GM23338 (cell line): Measurements from ENCODE around the gene IRAK1. TPM values are rescaled to one million over a fixed set of nuclear protein-coding genes. Genes with fewer than 3 reads are reported as not detected.
A peak's percentile ranks its signal among the peaks of the same experiment; 100 is the strongest.

Experiments used
- ATAC-seq: fragments of 200-7000 bp; cut with Tn5 transposase; 3 replicates; pipeline ENCODE4 v1.9.1; 2020
- DNase-seq: peaks from one replicate; pipeline ENCODE4 v3.0.0-alpha.2; 2015; ENCODE audit warnings: low spot score
- H2AFZ ChIP-seq: fragments of 200-600 bp; sonication (generic); 2 replicates; pipeline ENCODE4 v1.8.0; 2016; ENCODE audit warnings: antibody characterized with exemption, mild to moderate bottlenecking, moderate library complexity
- H3F3A ChIP-seq: fragments of 200-600 bp; sonication (generic); replicated peaks from 2 replicates; pipeline ENCODE4 v1.8.0; 2017; ENCODE audit warnings: antibody characterized with exemption, mixed run types, low read depth
- H3K27ac ChIP-seq: fragments of 200-600 bp; sonication (generic); 2 replicates; pipeline ENCODE4 v1.6.1; 2016; ENCODE audit warnings: low read depth
- H3K27me3 ChIP-seq: fragments of 200-600 bp; sonication (generic); 2 replicates; pipeline ENCODE4 v1.8.0; 2016; ENCODE audit warnings: mild to moderate bottlenecking, mixed run types, moderate library complexity; ENCODE audit not compliant: insufficient read depth
- H3K36me3 ChIP-seq: fragments of 200-600 bp; sonication (generic); 2 replicates; pipeline ENCODE4 v1.8.0; 2016; ENCODE audit warnings: mild to moderate bottlenecking; ENCODE audit not compliant: insufficient read depth
- H3K4me1 ChIP-seq: fragments of 200-600 bp; sonication (generic); 2 replicates; pipeline ENCODE4 v1.8.0; 2016; ENCODE audit warnings: mild to moderate bottlenecking, moderate library complexity; ENCODE audit not compliant: insufficient read depth
- H3K4me2 ChIP-seq: fragments of 200-600 bp; sonication (generic); 2 replicates; pipeline ENCODE4 v1.7.1; 2017; ENCODE audit warnings: mixed run types
- H3K4me3 ChIP-seq: fragments of 200-600 bp; sonication (generic); 2 replicates; pipeline ENCODE4 v1.6.1; 2016; ENCODE audit warnings: mixed run types
- H3K79me2 ChIP-seq: fragments of 200-600 bp; sonication (generic); replicated peaks from 2 replicates; pipeline ENCODE4 v1.8.0; 2017; ENCODE audit warnings: mild to moderate bottlenecking; ENCODE audit not compliant: insufficient read depth
- H3K9me2 ChIP-seq: fragments of 200-600 bp; sonication (generic); 2 replicates; pipeline ENCODE4 v1.8.0; 2017; ENCODE audit not compliant: insufficient read depth
- H4K20me1 ChIP-seq: fragments of 200-600 bp; sonication (generic); replicated peaks from 2 replicates; pipeline ENCODE4 v1.8.0; 2017; ENCODE audit warnings: mild to moderate bottlenecking; ENCODE audit not compliant: insufficient read depth
- H3K27ac Mint-ChIP-seq: 2 replicates; pipeline ENCODE4 v1.8.0; 2020; ENCODE audit warnings: inconsistent platforms, mild to moderate bottlenecking, moderate library complexity, mixed read lengths
- H3K27me3 Mint-ChIP-seq: 3 replicates; pipeline ENCODE4 v1.8.0; 2022; ENCODE audit warnings: low read depth, mild to moderate bottlenecking, moderate library complexity, mixed read lengths, inconsistent platforms; ENCODE audit not compliant: insufficient read depth, poor library complexity
- H3K36me3 Mint-ChIP-seq: 3 replicates; pipeline ENCODE4 v1.8.0; 2021; ENCODE audit warnings: low read depth, mild to moderate bottlenecking, inconsistent platforms, moderate library complexity, mixed read lengths
- H3K4me1 Mint-ChIP-seq: 3 replicates; pipeline ENCODE4 v1.8.0; 2020; ENCODE audit warnings: mild to moderate bottlenecking, inconsistent platforms, mixed read lengths
- H3K4me3 Mint-ChIP-seq: 3 replicates; pipeline ENCODE4 v1.8.0; 2021; ENCODE audit warnings: moderate library complexity, mild to moderate bottlenecking, inconsistent platforms, mixed read lengths
- H3K9me3 Mint-ChIP-seq: 3 replicates; pipeline ENCODE4 v1.8.0; 2020; ENCODE audit warnings: moderate library complexity, mild to moderate bottlenecking, inconsistent platforms, mixed read lengths
- CREB1 ChIP-seq: fragments of 250-450 bp; sonication (Bioruptor Pico); IDR thresholded peaks from 2 replicates; pipeline ENCODE4 v1.5.0; 2020; ENCODE audit warnings: low read depth, mild to moderate bottlenecking, moderate library complexity
- ETS1 ChIP-seq: IDR thresholded peaks from 2 replicates; pipeline ENCODE4 v1.6.1; 2016; ENCODE audit warnings: antibody characterized with exemption
- JUNB ChIP-seq: IDR thresholded peaks from one replicate; pipeline ENCODE4 v1.6.1; 2016; ENCODE audit warnings: antibody characterized with exemption; ENCODE audit not compliant: unreplicated experiment
- STAT1 ChIP-seq: IDR thresholded peaks from one replicate; pipeline ENCODE4 v1.6.1; 2016; ENCODE audit warnings: antibody characterized with exemption; ENCODE audit not compliant: unreplicated experiment
- ZNF462 ChIP-seq: fragments of 250-450 bp; sonication (Bioruptor Pico); IDR thresholded peaks from 2 replicates; pipeline ENCODE4 v1.5.0; 2020; ENCODE audit warnings: mild to moderate bottlenecking, moderate library complexity
- polyA plus RNA-seq: library from polyadenylated mRNA; unstranded; fragments of >200 nt; fragmentation: Nextera tagmentation; extraction: Ambion mirVana; gene quantifications from 2 replicates; pipeline ENCODE4 v1.2.1, GENCODE V29; 2016
- total RNA-seq: library from RNA; depleted of rRNA; stranded (reverse); fragments of >200 nt; shearing (Covaris generic); gene quantifications from 2 replicates; pipeline ENCODE4 v1.2.3, GENCODE V29; 2014

IRAK1 gene
- total and polyA plus RNA-seq, 2 experiments from 2014 or later: 21.6 to 38.0 TPM

- TF ChIP-seq ZNF462 (CRISPR knock-in tag): no peak
Measured at GRCh38 chrX:154013001-154013421, 6.7 kb downstream of the IRAK1 start (continued).

GRCh38 chrX:154012336-154012991 is 7.2 kb downstream of the IRAK1 start:
- Mint-ChIP-seq H3K27me3 (peaks cover 2% of the 10 kb centered on the region), H3K4me1 (peaks cover 16% of the 10 kb centered on the region), H3K9me3 (no peaks in the 10 kb centered on the region), H3K36me3 (peaks cover 26% of the 10 kb centered on the region; the same call in 2 of the 3 replicates), H3K4me3 (no peak overlapping the region), H3K27ac (no peak overlapping the region)
- no peaks in the 10 kb centered on the region for H4K20me1 ChIP-seq
- no peak overlapping the region for H3K4me3 ChIP-seq
- H3K36me3 ChIP-seq: no peaks in the 10 kb centered on the region
- H3F3A ChIP-seq: no peaks in the 10 kb centered on the region
- H3K27me3 ChIP-seq: no peaks in the 10 kb centered on the region
- no peaks in the 10 kb centered on the region for H3K79me2 ChIP-seq
- H3K27ac ChIP-seq: no peak overlapping the region
- DNase-seq (peak; percentile 18), ATAC-seq (0 out of 3 replicates have a peak, but pooled peaks have one; percentile 8)
- H2AFZ ChIP-seq: no peak overlapping the region
- no peaks in the 10 kb centered on the region for H3K9me2 ChIP-seq
- H3K4me1 ChIP-seq: no peaks in the 10 kb centered on the region
- H3K4me2 ChIP-seq: no peak overlapping the region
- TF ChIP-seq STAT1 (no peak), ZNF462 (CRISPR knock-in tag) (no peak), ETS1 (no peak), JUNB (no peak), CREB1 (CRISPR knock-in tag) (no peak)
